Stimulated activated CD8-positive, alpha-beta memory T cell treated with anti-CD3 and anti-CD28 coated beads, Interleukin-7, amount 100 ng/mL, for 1 hour (primary cell): ENCODE results near the gene EXOC5.

Experiments used
- DNase-seq, 2 donors: peaks; one replicate each; pipeline ENCODE4 v3.0.0-alpha.2; 2020; ENCODE audit warnings: low read depth in 2 of 2

Gene EXOC5, protein sequence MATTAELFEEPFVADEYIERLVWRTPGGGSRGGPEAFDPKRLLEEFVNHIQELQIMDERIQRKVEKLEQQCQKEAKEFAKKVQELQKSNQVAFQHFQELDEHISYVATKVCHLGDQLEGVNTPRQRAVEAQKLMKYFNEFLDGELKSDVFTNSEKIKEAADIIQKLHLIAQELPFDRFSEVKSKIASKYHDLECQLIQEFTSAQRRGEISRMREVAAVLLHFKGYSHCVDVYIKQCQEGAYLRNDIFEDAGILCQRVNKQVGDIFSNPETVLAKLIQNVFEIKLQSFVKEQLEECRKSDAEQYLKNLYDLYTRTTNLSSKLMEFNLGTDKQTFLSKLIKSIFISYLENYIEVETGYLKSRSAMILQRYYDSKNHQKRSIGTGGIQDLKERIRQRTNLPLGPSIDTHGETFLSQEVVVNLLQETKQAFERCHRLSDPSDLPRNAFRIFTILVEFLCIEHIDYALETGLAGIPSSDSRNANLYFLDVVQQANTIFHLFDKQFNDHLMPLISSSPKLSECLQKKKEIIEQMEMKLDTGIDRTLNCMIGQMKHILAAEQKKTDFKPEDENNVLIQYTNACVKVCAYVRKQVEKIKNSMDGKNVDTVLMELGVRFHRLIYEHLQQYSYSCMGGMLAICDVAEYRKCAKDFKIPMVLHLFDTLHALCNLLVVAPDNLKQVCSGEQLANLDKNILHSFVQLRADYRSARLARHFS

DNA sequence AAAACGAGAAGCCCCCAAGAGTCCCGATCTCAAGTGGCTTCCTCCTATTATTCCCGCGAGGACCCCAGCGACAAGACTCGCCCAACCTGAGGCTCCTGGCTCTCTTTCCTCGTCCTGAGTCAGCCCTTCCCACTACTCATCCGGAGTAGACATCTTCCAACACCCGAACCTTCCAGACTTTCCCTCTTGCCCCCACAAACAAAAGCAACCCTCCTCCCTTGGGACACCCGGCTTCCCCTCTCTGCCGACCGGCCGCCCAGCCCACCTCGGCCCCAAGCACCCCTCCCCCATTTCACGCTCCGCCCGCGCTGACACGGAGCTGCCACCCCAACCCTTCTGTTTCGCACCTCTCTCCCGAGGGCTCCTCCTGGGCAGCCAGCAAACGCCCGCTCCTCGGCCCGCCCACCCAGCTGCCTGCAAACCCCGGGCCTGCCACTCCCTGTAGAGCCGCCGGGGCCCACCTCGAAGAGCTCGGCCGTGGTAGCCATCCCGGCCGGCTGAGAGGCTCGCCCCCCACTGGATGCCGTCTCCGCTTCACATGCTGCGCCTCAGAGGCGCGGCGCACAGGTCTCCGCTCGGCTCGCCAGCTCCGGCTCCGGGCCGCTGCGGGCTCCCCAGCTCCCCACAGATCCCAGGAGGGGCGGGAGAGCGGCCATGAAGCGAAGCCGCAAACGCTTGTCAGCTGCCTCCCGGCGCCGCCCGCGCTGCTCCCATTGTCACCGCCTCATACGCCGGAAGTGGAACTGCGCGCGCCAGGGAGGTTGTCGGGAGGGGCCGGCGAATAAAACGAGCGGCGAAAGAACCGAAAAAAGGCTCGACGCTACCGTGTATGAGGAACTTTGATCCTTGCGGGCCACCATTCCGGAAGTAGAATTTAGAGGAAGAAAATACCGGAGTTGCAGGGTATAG, at the start of gene EXOC5, which contains the start of gene AP5M1:
Gene EXOC5 (minus strand): TSS at position 745 of the 909 bp plus-strand sequence. CDS start 257 bp downstream, at position 488.
Gene AP5M1 (plus strand): TSS at position 811 of the 909 bp plus-strand sequence. CDS start 344 bp downstream, outside the sequence.
- DNase-seq, result peak; percentile 75 to 78

DNA sequence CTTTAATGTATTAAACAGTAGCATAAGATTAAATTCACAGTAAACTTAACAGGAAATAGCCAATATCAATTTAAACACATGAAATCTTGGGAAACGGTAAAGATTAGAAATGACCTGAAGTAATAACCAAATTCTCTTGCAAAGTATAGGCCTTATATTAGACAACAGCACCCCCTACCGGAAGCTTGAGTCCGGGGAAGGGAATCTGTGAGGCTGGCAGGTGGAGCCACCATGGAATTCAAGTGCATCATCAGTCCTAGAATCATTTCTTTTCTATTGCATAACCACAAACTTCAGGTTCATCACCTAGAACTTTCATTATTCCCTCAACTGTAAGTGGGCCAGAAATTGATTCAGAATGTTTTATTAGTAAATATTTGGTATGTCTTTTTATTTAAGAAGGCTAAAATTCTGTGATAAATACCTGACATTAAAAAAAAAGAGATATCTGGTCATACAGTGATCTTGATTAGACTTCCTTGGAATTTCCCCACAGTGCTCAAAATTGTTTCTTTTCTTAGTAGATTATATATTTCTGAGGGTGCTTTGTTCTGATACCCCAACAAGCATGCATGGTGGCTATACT, 48.6 kb upstream of the EXOC5 start:
- DNase-seq, result peak; percentile 33 to 56

DNA sequence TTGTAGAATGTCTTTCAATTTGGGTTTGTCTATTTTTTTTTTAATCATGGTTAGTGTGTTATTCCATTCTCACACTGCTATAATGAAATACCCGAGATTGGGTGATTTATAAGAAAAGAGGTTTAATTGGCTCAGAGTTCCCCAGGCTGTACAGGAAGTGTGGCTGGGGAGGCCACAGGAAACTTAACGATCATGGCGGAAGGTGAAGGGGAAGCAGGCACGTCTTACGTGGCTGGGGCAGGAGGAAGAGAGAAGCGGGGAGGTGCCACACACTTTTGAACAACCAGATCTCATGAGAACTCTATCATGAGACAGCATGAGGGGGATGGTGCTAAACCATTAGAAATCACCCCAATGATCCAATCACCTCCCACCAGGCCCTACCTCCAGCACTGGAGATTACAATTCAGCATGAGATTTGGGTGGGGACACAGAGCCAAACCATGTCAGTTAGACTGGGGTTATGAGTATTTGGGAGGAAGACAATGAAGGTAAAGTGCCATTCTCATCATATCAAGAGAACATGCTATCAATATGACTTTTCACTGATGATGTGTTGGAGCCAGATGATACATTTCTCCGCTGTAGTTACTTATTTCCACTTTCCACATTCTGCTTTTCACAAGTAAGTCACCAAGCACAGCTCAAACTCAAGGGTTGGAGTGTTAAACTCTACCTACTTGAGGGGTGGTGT, 45.8 kb upstream of the EXOC5 start:
- DNase-seq, result no peak

DNA sequence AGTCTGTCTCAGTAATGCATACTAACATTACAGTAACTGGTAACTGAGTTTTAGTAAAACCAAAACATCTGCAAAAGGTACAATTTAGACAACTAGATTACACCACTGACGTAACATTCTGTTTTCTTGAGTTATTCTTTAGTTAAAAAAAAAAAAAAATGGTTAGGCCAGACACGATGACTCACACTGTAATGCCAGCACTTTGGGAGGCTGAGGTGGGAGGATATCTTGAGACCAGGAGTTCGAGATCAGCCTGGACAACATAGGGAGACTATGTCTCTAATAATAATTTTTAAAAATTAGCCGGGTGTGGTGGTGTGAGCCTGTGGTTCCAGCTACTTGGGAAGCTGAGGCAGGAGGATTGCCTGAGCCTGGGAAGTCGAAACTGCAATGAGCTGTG, 34.2 kb upstream of the EXOC5 start:
- no peak for DNase-seq

DNA sequence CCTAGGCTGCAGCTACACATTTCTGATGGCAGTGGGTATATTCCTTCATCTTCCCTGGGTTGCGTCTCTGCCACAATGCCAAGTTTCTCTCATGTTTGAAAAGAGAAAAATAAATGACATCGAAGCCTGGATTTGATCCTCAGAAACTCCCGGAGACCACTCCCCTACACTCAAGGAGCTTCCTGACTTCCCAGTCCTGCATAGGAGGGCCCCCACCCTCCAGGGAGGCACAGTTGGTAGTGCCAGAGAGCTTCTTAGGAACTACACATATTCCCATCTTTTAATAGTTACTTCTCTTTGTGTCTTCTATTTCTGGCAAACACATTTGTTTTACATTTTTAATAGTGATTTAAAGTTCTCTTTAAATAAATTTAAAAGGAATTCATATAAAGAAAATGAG, 30.8 kb upstream of the EXOC5 start:
- no peak for DNase-seq

DNA sequence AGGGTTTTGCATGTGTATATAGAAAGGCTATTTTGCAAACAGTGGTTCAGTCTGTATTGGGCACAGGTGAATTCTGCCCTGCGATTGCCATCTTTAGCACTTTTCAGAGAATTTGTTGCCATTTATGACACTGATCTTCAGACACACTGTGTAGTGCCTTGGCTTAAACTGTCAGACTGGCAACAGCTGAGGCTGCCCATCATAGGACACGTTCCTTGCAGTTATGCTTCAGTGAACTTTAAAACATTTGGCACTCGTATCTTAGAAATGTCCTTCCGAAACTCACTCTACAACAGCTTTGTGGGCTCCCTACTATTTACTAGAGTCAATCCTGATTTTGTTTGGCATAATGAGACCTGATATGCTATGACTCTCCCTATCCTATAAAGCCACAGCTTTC, 29.1 kb upstream of the EXOC5 start:
- DNase-seq, result no peak

DNA sequence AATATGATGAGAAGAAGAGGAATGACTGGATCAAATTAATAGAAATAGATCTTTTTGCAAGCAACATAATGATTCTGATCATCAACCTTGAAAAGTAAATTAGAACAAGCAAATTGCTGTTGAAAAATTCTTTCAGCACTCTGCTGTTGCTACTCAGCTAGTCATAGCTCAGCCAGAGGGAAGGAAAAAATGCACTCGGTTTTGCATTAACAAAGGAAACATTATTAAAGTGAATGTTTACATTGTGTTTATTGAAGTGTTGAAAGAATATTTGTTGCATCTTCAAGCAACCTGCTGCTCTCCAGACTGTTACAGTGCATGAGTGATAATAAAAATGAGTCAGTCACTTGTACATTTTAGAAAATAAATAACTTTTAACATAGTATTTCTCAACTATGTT, 26.5 kb upstream of the EXOC5 start:
- no peak for DNase-seq

DNA sequence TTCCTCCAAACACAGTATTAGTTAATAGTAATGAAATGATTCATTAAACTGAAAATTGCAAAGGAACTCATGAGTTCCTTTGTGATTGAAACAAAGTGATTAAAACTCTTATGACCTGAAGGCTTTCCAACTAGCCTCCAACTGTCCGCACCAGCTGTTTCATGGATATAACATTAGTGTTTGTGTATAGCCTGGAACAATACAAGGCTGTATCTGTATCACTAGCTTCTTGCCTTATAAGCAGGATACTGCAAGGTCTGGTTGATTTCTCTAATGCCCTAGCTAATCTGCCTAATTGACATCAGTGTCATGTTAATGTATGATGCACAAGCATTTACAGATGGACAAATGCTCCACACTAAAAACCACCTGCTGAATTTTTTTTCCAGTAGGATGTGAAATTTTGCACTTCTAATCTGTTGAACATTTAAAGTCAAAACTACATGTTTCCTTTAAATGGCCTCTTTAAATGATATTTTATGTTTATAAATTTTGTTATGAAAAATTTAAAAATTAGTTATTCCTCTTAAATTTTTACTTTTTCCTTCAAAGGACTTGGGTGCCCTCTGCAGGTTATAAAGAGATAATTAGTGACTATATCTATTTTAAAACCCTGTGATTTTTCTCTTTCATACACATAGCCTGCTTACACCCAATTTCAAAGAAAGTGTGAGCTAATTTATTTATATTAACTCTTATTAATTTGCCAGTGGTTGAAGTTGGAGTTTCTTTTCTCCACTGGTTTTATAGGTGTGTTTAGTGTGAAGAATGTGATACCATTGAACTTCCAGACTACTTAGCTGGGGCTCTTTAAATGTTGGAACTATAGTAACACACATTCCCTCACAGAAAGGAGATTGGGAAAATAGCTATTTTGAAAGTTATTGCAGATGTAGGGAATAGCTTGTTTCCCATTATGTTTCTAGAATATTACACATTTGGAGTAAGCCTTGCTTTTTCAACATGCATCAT, 25.4 kb upstream of the EXOC5 start:
- DNase-seq, result no peak

DNA sequence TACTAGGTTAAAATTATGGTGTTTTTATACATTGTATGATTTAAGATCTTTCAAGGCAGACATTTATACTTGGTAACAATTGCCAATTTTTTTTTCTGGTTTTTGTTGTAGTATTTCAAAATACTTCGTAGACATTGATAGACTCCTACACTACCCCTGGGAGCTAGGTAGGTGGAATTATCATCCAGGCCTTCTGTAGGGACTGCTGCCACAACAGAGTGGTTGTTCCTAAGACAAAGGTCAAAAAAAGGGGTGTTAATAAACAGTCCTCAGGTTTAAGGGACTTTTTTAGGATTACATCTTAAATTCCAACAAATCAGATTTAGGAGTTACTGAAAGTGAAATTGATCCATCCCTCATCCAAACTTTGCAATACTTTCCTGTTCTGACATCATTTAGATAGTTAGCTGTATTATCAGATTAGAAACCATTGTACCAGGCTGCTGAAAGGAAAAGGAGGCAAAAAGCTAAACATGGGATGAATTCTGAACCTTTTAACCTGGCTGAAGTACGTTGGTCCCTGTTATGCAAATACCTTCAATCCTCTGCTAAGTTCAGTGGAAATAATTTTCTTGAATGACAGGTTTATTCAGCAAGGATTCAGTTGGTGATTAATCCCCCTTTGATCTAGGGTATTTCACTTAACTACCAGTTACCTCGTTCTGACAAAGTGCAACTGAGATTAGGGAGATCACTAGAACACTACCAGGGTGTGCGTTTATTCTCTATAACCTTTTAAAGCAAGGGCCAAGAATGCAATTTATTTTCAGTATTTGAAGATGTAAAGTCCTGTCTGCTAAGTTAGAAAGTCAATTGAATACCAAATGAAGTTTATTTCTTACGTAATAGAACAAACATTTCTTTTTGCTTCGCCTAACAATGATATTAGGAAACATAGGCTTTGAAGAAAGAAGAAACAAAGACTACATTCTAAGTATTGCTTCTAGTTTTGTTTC, 23.3 kb upstream of the EXOC5 start:
- no peak for DNase-seq

DNA sequence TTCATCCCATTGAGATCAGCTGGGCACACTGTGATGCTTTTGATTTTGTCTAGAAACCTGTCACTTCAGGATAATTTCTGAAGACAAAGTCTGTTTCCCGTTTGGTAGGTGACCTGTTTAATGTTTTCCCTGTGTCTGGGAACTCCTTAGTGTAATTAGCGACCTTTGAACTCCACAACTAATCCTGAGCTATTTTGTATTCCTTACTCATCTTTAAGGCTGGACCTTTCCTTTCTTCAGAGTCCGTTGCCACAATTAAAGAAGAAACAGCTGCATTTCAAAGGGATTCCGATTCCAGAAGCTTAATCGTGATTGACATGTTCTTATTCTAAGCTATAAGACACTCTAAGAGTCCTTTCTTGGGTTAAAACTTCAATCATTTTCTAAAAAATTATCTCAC, 22.0 kb upstream of the EXOC5 start:
- no peak for DNase-seq

DNA sequence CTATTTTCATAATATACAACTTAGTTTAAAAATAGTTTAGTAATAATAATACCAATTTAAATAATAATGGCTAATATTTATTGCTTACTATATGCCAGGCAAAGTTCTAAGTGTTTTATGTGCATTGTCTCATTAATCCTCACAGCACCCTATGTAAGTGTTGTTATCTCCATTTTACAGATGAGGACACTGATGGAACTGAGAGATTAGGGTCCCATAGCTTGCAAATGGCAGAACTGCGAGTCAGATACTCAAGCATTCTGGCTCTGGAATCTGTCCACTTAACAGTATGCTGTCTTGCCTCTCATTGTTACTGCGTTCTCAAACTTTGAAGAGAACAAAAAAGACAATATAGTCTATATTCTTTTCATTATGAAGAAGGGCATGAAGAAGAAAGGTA, 19.0 kb upstream of the EXOC5 start:
- no peak for DNase-seq

DNA sequence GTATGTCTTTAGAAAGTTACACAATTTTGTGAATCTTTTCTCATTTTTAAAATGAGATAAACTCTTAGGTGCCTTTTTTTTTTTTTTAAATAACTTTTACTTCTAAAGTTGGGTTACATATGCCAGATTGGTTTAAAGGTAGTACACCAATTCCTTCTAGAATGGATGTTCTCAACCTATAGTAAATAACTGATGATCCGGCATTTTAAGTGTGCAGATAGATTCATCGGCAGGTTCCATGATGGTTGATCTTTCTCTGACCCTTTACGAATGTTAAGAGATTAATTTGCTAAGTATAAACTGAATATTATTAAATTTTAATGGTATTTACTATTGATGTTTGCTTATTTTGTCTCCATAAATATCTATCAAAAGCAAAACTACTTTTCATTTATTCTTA, 8.4 kb upstream of the EXOC5 start:
- DNase-seq, result no peak

DNA sequence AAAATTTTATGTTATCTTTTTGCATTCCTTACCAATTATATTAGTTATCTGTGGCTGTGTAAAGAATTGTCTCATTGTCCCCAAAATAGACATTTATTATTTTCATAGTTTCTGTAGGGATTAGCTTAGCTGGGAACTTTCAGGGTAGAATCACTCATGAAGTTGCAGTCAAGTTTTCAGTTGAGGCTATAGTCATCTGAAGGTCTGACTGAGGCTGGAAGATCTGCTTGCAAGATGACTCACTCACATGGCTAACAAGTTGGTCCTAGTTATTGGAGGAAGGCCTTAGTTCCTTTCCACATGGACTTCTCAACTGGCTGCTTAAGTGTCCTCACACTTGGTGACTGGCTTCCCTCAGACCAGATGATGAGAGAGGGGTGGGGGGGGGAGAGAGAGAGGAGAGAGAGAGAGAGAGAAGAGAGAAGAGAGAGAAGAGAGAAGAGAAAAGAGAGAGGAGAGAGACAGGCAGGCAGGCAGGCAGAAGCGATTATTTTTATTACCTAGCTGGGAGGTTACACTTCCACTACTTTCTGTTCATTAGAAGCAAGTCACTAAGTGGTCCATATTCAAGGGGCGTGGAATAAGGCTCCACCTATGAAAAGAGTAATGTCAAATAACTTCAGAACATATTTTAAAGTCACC, 6.4 kb upstream of the EXOC5 start:
- no peak for DNase-seq

DNA sequence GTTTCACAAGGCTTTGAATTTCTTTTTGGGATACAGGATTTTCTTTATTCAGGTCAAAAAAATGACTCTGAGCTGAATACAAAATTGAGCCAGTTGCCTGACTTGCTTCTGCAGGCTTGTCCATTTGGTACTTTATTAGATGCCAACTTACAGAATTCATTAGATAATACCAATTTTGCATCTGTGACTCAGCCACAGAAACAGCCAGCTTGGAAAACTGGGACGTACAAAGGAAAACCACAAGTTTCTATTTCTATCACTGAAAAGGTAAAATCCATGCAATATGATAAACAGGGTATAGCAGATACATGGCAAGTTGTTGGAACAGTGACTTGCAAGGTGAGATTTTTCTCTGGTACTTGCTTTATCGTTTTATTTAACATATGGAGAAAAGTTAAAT, 5.8 kb upstream of the EXOC5 start:
- no peak for DNase-seq

DNA sequence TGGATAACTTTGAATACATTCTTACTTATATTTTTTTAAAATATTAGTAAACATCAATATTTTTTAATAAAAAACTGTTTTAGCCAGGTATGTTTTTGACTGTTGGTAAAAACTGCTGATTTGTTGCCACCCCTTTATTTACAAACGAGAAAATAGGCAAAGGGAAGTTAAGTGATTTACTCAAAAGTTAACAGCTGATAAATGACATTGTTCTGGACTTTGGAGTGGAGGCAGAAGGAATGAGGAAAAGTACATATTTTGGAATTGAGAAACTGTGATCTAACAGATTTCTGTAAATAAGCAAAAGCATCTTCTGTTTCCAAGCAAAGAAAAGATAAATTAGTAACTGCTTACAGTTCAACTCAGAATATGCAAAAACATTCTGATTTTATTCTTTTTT, 4.5 kb upstream of the EXOC5 start:
- DNase-seq, result no peak

DNA sequence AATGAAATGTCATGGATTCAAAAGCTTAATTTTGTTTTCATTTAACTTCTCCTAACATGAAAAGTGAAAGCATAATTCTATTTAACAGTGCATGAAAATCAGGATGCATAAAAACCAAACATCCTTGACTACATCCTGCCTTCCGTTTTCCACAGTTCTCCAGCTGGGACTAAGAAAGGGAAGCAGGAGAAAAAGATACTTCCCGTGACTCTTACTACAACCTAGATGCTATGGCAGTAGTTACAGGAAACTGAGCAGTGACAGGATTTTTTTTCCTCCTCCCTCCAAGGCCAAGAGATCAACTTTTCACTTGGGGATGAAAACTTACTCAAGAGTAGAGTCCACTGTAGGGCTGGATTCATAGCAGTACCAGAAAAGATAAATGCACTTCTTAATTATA, 2.6 kb downstream of the EXOC5 start:
- no peak for DNase-seq

DNA sequence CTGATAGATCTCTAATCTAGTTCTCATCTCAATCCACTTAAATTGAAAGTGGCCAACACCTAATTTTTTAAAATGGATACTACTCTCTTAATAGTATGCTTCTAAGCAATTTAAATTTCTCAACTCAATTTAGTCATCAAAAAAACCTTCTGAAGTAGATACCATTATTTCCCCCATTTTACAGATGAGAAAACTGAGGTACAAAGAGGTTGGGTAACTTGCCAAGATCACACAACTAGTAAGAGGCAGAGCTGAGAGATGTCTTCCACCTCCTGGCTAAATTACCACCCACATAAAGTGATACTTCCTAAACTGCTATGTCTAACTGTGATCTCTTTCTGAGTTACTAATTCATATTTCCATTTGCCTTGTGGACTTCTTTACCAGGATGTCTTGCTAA, 6.6 kb downstream of the EXOC5 start:
- DNase-seq, result no peak

DNA sequence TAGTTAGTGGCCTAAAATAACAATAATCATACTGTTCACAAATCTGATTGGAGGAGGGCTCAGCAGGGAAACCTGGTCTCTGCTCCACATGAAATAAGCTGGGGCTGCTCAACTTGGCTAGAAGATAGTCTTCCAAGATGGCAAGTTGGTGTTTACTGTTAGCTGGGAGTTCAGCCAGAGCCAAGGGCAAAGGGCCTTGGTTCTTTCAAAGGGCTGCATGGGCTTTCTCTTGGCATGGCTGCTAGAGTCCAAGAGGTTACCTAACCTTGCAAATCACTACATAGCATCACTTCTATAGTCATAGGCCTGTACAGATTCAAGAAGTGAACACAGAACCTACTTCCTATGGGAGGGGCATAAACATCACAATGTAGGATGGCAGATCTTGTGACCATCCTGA, 7.1 kb downstream of the EXOC5 start:
- no peak for DNase-seq
